Neural cell (in vitro differentiated cells): ENCODE data around the gene TPSAB1.

Source experiments
- EZH2 ChIP-seq: fragments of 200-600, 300-800 bp; shearing (Covaris generic), sonication (generic); IDR thresholded peaks from 2 replicates; pipeline ENCODE4 v1.6.1; 2014; ENCODE audit warnings: antibody characterized with exemption, low read length, borderline replicate concordance, mild to moderate bottlenecking; ENCODE audit not compliant: insufficient read depth, poor library complexity, severe bottlenecking
- POLR2AphosphoS5 ChIP-seq: IDR thresholded peaks from 2 replicates; pipeline ENCODE4 v1.6.1; 2012
- SMC3 ChIP-seq: fragments of 450-650 bp; conservative IDR thresholded peaks from 2 replicates; pipeline ENCODE4 v1.6.1; 2014; ENCODE audit warnings: antibody characterized with exemption, mild to moderate bottlenecking, moderate library complexity; ENCODE audit not compliant: poor library complexity
- TF ChIP-seq, protein P1 (sequence below): fragments of 450-650 bp; IDR thresholded peaks from 2 replicates; pipeline ENCODE4 v1.5.1; 2014; ENCODE audit warnings: antibody characterized with exemption, mild to moderate bottlenecking, moderate library complexity; ENCODE audit not compliant: poor library complexity, severe bottlenecking

GRCh38 chr16:1263591-1264344 lies 23.3 kb downstream of the TPSAB1 start:
- TF ChIP-seq, protein P1, sequence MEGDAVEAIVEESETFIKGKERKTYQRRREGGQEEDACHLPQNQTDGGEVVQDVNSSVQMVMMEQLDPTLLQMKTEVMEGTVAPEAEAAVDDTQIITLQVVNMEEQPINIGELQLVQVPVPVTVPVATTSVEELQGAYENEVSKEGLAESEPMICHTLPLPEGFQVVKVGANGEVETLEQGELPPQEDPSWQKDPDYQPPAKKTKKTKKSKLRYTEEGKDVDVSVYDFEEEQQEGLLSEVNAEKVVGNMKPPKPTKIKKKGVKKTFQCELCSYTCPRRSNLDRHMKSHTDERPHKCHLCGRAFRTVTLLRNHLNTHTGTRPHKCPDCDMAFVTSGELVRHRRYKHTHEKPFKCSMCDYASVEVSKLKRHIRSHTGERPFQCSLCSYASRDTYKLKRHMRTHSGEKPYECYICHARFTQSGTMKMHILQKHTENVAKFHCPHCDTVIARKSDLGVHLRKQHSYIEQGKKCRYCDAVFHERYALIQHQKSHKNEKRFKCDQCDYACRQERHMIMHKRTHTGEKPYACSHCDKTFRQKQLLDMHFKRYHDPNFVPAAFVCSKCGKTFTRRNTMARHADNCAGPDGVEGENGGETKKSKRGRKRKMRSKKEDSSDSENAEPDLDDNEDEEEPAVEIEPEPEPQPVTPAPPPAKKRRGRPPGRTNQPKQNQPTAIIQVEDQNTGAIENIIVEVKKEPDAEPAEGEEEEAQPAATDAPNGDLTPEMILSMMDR: no peak
- TF ChIP-seq SMC3 (no peak), EZH2 (no peak), POLR2AphosphoS5 (no peak)
